Brain microvascular endothelial cell (primary cell): ENCODE data around the gene UBE2N.
A peak's percentile ranks its signal among the peaks of the same experiment; 100 is the strongest.

Source experiments
- DNase-seq: peaks from one replicate; pipeline ENCODE4 v3.0.0-alpha.2; 2020
- H3K27ac ChIP-seq: fragments of 250-450 bp; sonication (Bioruptor Pico); 2 replicates; pipeline ENCODE4 v1.5.1; 2020; ENCODE audit warnings: mild to moderate bottlenecking, moderate library complexity
- H3K27me3 ChIP-seq: fragments of 250-450 bp; sonication (Bioruptor Pico); replicated peaks from 2 replicates; pipeline ENCODE4 v1.5.1; 2020; ENCODE audit warnings: mild to moderate bottlenecking
- H3K36me3 ChIP-seq: fragments of 250-450 bp; sonication (Bioruptor Pico); replicated peaks from 2 replicates; pipeline ENCODE4 v1.5.1; 2020; ENCODE audit warnings: mild to moderate bottlenecking
- H3K4me3 ChIP-seq: 2 replicates; pipeline ENCODE4 v1.5.1; 2011; ENCODE audit warnings: low read depth, mild to moderate bottlenecking, control low read depth, low read length, moderate library complexity
- CTCF ChIP-seq: IDR thresholded peaks from 2 replicates; pipeline ENCODE4 v1.5.1; 2011; ENCODE audit warnings: low read depth, mild to moderate bottlenecking, moderate library complexity, low read length, control low read depth, inconsistent platforms; ENCODE audit errors: missing control alignments
- in situ Hi-C: cut with HindIII; loops from 2 replicates; pipeline ENCODE4 v1.10.0; 2017; ENCODE audit warnings: low sequenced_read_pairs, low pct_ligation_motif_present

UBE2N gene

GRCh38 chr12:93377252-93378195 is 64.2 kb downstream of the UBE2N start, which contains the start of gene NUDT4:
Gene NUDT4 (plus strand): TSS chr12:93377925. CDS start chr12:93378323, 398 bp downstream.
- no peak for TF ChIP-seq CTCF
- in situ Hi-C loops = loop anchor here (25.0 kb wide), 1 partner anchor 365 kb away; no protein-coding TSS in a partner anchor
- Histone ChIP-seq H3K27me3 (no peaks in the 10 kb centered on the region), H3K27ac (peak within 1 kb of the TSS; percentile 84), H3K4me3 (peak within 1 kb of the TSS; percentile 88), H3K36me3 (no peaks in the 10 kb centered on the region)
- DNase-seq = peak; percentile 94

DNA sequence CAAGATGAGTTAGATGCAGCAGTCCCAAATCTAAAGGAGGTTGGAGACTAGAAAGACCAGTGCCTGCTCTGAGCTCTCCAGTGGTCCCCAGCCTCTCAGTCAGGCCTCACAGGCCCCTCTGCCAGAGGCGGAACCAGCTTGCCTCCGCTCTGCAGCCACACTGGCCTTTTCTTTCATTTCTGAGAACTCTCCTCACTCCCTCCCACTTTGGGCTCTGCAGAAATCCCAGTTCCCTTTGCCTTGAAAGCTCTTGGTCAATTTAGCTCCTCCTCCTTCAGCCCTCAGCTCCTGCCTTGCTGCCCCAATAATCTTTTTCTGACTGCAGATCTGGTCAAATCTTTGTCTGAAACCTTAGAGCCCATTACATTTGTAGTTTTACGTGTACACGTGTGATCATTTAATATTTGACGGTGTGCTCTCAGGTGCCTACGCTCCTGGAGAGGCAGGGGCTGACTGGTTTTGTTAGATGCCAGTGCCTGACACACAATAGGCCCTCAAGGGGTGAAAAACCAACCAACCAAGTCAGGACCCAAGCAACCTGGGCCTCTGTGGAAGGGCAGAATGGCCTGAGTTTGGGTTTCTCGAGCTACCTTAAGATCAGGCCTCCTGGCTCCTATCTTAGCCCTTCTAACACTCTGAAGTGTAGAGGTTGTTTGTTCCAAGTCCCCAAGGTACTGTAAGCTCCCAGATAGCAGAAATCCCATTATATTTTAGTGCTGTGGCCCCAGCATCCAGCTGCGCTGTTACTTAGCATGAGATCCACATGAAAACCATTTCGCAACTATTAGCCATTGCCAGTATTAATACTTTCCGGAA is 65.1 kb downstream of the UBE2N start:
- Histone ChIP-seq H3K27me3 (no peaks in the 10 kb centered on the region), H3K4me3 (peak overlapping the region; percentile 68), H3K27ac (no peak overlapping the region), H3K36me3 (no peaks in the 10 kb centered on the region)
- in situ Hi-C loops = loop anchor here (25.0 kb wide), 1 partner anchor 364 kb away; no protein-coding TSS in a partner anchor
- no peak for TF ChIP-seq CTCF
- DNase-seq = no peak

DNA sequence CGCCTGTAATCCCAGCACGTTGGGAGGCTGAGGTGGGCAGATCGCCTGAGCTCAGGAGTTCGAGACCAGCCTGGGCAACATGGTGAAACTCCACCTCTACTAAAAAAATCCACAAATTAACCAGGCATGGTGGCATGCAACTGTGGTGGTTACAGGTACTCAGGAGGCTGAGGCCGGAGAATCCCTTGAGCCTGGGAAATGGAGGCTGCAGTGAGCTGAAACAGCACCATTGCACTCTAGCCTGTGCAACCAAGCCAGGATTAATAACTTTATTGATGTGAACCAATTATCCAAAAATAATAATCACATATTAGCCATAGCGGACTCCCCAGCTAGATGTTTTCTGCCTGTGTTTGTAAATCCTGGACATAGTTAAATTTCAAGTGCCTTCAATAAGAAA is 65.8 kb downstream of the UBE2N start:
- no peak overlapping the region for H3K27ac ChIP-seq
- no peaks in the 10 kb centered on the region for H3K36me3 ChIP-seq
- TF ChIP-seq CTCF = no peak
- no peak overlapping the region for H3K4me3 ChIP-seq
- no peak for DNase-seq
- in situ Hi-C loops = loop anchor here (25.0 kb wide), 1 partner anchor 364 kb away; no protein-coding TSS in a partner anchor
- no peaks in the 10 kb centered on the region for H3K27me3 ChIP-seq

- no peak overlapping the region for H3K27ac ChIP-seq
- H3K36me3 ChIP-seq = no peaks in the 10 kb centered on the region
- in situ Hi-C loops = no loop called here
Observed at GRCh38 chr12:93373961-93374656, 67.6 kb downstream of the UBE2N start.

More at GRCh38 chr12:93373961-93374656, 67.6 kb downstream of the UBE2N start:
- no peak overlapping the region for H3K4me3 ChIP-seq
- no peak for DNase-seq
- TF ChIP-seq CTCF = no peak
- H3K27me3 ChIP-seq = no peaks in the 10 kb centered on the region
